GM19463 (cell line): Measurements from ENCODE around the gene SCN8A.

Experiments used
- ATAC-seq: cut with Tn5 transposase; IDR thresholded peaks from one replicate; pipeline ENCODE4 v1.9.1; 2021; ENCODE audit warnings: mild to moderate bottlenecking, moderate library complexity; ENCODE audit not compliant: unreplicated experiment

The SCN8A gene

DNA sequence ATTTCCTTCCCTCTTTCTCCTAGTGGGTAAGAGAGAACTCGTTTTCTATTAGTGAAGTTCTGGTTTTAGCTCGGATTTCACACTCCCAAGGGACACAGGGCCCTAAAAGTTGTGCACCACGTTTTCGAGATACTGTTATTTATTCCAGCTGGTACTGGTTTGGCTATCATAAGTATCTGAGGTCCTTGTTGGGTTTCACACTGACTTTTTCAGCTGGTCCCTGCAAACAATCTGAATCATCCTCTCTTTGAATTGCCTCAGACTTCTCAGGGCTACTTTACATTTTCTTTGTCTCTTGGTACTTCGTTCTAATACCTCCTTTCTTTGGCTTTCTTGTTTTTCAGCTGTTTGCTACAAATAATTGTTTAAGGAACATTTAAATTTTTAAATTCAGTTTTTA is 75.7 kb downstream of the SCN8A start:
- no peak for ATAC-seq

DNA sequence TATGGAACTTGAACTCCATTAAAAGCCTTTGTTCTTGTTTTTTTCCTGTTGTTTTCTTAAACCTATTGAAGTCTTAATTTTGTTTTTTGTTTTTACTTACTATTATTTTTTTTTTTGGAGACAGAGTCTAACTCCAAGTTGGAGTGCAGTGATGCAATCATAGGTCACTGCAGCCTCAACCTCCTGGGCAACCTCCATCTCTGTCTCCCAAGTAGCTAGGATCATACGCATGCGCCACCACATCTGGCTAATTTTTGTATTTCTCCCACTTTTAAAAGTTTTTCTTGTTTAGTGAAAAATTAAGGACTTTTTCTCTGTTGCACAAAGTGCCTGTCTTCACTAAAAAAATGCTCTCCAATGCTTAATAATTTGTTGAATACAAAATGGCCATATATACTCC is 76.2 kb downstream of the SCN8A start:
- no peak for ATAC-seq

DNA sequence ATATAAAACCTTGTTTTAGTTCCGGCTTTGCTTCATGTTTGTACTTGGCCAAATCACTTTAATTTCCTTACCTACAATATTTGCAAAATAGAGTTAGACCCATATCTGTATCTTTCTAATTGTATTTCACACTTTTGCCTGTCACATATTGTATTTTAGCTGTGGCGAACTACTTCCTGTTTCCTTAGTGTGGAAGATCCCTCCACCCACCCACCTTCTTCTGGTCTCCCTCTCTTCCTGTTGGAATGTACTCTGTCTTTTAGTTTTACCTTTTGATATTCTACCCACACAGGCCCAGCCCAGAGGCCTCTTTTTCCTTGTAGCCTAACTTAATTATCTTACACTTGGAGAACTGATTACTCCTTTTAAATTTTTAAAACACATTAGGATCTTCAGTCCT is 78.2 kb downstream of the SCN8A start:
- no peak for ATAC-seq

DNA sequence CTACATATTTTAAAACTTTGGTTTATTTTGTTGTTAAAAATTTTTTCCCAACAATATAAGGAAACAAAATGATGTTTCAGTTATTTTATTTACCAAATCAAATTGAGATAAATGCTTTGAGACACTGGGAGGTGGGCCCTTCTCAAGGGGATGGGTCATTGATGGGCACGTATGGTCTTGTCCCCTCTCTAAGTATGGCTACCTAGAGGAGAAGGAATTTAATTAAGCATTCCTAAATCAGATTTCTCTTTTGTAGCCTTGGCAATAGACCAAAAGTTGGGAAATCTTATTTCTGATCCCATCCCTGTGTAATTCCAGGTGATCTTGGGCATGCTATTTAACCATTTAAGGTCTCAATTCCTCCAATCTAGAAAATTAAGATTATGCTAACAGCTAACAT is 79.0 kb downstream of the SCN8A start:
- no peak for ATAC-seq

DNA sequence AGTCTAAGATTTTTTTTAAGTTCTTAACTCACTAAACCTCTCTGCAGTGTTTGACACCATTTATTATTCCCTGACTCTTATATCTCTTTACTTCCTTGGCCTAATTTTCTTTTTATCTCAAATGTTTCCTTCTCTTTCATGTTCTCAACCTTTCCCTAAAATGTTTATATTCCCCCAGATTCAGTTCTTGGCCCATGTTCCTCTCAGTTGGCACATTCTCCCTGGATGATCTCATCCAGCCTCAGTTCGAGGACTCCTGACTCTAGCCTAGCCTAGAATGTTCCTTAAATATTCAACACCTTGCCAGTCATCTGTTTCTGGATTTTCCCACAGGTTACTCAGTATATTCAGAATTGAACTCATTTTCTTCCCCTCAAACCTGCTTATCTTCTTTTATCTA is 81.3 kb downstream of the SCN8A start:
- no peak for ATAC-seq

DNA sequence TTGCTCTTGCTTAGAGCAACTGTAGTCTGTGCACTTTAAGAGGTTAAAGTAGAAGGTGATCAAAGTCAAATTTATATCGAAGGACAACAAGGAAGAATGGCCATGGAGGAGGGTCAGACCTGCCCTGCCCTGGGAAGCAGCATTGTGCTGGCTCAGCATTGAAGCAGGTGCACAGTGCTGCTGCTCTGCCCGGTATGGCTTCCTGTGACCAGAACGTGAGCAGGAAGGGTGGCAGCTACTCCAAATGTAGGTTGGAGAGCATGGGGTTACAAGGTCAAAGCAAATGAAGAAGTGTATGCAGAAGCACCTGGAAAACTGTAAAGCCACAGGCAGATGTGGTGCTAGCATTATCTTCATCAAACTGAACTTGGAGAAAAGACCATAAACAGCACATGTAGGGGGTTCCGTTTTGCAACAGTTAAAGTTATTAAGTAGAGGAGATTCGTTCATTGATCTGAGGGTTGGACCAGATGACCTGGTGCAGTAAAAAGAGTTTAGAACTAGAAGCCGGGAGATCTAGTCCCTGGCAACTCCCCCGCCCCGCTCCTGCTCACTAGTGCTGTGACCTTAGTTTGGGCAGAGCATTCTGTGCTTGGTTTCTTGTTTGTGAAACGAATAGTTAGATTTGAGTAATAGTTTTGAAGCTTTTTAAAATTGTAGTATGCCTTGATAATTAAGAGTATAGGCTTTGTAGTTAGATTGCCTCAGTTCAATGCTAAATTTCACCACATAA is 84.2 kb downstream of the SCN8A start:
- no peak for ATAC-seq

DNA sequence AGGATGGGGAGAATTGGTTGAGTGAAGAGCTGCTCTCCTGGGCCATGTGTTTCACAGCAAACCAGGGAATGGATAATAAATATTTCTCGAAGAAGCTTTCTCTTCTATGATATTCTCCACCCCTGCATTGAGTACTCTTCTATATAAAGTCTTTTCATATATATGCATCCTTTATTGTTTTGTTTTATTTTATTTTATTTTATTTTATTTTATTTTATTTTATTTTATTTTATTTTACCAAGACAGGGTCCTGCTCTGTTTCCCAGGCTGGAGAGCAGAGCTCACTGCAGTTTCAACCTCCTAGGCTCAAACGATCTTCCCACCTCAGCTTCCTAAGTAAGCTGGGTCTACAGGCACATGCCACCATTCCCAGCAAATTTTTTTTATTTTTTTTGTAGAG is 85.8 kb downstream of the SCN8A start:
- no peak for ATAC-seq

DNA sequence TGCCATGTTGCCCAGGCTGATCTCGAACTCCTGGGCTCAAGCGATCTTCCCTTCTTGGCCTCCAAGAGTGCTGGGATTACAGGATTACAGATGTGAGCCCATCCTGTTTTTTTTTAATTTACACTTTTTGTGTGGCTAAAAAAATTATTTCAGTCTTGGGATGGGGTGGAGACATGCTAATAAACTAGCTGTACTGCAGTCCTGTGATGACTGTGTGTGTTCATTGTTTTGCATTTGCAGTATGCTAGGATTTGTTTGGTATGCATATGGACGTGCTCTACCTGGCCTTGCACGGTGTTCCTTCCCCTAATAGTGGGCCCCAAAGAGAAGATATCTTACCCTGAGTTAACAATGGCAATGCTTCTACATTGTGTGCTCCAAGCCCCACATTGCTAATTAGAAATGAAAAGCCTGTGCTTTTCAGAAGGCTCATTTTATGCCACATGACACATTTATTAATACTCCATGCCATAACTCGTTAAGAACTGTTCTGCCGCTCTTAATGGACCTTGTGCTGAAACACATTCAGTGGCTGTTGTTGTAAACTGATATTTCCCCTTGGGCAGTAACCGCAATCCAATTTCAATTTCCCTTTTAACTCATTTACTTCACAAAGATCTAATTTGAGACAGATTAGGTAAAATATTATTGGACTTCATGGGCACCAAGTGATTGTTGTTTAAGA is 86.4 kb downstream of the SCN8A start:
- ATAC-seq: no peak

DNA sequence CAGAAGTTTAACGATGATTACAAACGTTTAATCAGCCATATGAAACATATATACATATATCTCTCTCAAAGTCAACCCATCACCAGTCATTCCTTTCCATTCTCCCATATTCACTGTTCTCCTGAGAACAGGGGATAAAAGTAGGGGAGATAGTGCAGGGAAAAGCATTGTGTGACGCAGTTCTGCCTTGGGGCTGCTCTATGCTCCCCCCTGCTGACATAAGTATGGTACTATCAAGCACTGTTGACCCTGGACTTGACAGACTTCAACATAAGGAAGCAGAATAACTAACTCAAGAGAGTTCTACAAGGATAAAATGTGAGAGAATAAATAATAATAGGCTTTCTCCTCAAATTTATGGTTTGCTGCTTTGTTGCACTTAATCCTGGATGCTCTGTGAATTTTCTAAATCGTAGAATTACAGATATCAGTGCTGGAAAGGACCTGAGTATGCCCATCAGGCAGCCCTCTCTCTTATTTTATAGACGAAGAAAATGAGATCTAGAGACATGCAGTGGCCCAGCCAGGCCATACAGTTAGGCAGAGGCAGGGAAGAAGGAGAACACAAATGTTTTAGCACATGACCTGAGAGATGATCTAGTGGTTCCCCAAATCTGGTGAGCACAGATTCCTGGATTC is 87.2 kb downstream of the SCN8A start:
- ATAC-seq: no peak

DNA sequence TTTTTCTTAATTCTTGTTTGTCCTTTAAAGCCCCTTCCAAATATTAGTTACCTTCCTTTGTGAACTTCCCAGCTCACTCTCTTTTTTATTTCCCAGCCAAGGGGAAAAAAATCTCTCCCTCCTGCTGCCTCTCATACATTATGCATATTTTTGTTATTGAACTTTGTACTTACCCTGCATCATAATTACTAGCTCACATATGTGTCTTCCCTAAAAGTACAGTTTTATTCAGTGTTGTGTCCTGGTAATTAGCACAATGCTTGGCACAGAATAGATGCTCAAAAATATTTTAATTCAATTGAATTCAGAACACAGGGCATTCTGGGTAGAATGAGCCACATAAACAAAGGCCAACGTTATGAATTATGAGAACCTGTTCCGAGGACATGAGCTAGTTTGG is 91.9 kb downstream of the SCN8A start:
- no peak for ATAC-seq

DNA sequence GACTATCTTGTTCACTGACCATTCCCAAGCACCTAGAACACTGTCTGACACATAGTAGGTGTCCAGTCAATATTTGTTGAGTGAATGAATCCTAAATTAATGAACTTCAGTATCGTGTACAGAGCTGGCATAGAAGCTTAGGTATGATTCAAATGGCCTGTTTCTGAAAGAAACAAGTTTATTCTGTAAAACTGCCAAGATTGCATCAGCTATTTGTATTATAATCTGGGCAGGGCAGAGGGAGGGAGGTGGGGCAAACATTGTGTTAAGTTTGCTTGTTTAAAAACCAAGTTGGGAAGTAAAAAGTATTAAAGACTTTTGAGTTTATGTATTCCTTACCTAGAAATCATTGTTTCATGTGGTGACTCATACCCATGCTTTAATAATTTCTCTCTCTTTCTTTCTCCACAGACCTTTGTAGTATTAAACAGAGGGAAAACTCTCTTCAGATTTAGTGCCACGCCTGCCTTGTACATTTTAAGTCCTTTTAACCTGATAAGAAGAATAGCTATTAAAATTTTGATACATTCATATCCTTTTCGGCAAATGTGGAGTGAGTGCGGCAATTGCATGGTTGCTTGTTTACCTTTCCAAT is 92.8 kb downstream of the SCN8A start:
- ATAC-seq: no peak

DNA sequence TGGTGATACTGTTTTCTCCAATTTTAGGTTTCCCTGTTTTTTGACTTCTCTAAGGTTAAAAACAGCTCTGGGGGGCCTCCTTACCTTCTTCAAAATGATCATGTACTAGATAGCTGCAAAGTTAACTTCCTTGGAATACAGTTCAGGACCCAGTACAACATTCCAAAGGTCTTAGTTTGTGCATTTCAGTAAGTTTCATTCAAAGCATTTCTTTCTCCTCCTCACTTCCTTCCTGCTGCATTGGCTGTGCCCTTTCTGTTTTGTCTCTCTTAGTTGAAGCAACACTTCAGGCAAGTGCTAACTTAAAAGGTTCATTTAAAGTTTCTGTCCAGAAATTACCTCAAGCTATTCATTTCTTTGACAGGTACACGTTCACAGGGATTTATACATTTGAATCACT is 95.7 kb downstream of the SCN8A start:
- no peak for ATAC-seq

DNA sequence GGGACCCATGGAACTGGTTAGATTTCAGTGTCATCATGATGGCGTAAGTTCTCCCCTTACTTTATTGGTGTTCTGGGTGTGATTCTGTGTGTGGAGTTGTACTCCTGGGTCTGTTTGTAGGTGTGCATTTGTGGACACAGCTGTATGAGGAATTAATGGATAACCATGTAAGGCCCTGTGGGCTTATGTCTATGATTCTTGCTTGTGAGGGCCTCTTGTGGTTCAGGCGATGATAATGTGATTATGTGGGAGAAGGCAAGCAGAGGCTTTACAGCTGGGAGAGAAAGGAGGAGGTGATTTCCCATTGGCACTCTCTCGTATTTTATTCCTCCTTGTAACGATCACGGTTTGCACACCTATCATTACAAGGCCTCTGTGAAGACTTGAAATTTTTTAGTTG is 96.1 kb downstream of the SCN8A start:
- ATAC-seq: no peak

DNA sequence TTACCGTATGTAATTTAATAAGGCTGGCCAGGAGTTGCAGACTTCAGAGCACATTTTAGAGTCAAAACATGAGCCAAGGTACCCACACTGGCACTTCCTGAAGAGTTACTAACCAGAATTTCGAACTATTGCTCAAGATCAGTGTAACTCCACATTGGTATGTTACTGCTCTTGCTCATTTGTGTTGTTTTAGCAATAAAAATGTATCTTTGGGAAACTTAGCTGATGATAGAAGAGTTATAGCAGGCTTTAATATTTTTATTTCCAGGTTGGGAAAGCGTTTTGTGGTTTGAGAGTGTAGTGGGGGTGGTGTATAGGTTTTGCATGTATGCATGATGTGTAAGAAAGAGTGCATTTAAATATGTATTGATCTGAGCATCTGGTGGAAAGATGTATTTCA is 96.6 kb downstream of the SCN8A start:
- ATAC-seq: no peak

DNA sequence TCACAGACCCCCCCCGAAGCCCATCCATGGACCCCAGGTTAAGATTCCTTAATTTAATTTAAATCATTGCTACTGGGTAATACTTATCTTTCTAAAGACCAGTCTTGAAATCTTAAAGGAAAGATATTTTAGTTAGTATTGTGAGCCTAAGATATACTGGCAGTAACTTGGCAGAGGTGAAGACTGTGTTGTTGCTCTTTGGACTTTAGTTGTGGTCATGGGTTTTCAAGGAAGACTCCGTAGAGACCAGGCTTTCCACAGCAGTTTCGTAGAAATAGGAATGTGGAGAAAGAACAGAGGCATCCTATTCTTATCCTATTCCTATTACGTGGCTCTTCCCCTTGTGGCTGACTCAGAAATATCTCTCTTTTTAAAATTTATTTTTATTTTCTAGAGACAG is 99.0 kb downstream of the SCN8A start:
- no peak for ATAC-seq

DNA sequence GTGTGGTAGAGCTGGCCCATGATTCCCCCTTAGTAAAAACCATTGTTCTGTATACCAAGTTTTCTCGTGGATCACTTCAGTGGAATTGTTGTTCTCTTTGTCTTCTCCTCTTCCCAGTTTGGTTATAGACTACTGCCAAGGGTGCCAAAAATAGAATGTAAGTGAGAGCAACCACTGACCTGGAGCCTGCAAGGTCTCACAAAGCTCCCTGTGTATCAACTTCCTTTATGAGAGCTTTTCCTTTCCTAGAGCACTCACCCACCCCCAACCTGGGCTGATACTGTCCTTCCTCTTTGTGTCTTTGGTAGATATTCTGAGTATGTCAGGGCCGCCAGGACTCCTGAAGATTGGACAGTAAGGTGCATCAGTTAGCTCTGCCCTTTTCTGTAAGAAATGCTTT is 101.0 kb downstream of the SCN8A start:
- no peak for ATAC-seq

DNA sequence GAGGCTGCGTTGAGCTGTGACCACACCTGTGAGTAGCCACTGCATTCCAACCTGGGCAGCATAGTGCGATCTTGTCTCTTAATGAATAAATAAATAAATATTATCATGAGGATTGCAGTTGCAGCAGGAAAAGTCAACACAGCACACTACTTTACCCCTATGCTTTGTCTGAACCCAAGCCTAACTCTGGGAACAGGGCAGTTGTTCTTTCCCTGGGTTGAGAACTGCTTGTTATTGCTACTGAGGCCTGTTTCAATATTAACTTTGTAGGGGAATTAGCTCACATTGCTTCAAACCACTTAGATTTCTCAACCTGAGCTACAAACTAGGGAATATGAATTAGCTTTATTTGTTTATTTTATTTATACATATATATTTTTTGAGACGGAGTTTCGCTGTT is 102.5 kb downstream of the SCN8A start:
- ATAC-seq: no peak

DNA sequence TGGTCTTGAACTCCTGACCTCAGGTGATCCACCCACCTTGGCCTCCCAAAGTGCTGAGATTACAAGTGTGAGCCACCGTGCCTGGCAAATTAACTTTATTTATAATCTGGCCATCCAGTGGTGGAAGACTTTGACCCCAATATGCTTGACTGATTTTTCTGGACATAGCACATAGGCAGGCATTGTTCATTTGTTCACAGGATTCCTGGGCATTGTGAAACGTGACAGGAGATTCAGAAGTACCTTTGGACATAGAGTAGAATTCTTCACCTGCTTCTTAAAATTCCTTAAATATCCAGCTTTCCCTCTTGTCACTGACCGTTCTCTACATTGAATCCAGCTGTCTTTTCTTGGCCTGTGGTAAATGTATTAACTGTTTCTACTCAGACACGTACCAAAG is 103.1 kb downstream of the SCN8A start:
- no peak for ATAC-seq

DNA sequence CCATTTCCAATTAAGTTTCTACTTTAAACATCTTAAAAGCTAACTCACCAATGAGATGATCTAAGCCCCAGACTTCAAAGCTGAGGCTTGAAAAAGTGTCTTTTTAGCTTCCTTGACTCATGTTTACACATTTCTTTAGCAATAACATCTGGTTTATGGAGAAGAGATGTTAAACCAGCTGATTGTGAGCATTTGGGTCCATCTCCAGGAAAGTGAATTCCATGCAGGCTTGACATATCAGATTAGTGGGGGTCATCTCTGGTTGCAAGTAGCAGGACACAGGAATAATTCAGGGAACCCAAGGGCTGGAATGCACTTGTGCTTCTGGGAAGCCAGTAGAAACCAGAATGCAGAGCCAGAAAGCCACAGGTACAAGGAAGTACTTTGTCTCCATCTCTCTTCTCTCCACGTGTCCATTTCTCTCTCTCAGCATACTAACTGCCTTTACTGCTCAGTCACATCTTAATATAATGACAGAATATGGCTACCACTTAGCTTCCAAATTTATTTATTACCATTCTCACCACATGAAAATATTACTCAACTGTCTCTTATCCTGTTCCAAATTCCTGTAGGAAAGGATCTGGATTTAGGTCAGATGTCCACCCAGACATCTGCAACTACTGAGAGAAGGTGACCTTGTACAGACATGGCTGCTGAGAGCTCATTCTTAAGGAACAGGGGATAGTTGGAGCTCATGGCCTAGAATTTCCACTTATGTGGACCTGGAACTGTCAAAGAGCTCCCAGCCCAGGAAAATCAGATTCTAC is 104.4 kb downstream of the SCN8A start:
- ATAC-seq: no peak

DNA sequence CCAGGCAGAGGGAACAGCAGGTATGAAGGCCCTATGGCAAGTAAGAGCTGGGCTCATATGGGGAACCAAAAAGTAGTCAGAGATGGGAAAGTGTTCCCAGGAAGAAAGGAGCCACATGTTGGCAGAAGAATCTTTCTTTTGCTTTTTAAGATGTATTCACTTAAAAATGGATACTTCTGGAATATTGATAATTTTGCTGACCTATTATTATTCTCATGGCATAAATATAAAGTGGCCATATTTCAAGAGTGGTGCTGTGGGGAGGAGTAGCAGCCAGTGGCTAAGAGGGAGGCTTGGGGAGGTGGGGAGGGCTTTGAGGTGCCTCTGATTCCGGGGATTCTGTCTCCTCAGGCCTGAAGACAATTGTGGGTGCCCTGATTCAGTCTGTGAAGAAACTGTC is 108.2 kb downstream of the SCN8A start:
- no peak for ATAC-seq

DNA sequence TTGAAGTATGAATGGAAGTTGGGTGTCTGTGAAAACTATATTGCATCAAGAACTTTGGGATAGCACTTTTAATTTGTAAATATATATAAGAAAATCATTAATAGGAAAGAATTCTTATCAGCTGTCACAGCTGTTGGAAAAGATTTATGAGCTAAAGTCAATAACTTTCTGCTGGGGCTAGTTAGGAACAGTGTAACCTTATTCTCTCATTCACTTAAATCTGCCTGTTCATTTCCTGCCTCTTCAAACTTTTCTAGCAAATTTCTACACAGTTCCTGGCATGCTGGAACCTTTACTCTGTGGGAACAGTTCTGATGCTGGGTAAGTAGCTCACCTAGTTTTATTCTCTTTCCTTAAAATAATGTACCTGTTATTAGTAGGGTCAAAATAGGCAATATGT is 109.9 kb downstream of the SCN8A start:
- no peak for ATAC-seq
